K562 (cell line): ENCODE data around the gene MRM2. TPM values are rescaled to one million over a fixed set of nuclear protein-coding genes. Genes with fewer than 3 reads are reported as not detected.

ENCODE experiments used
- CHD2 ChIP-seq: IDR thresholded peaks from 2 replicates; pipeline ENCODE4 v1.6.1; 2011; ENCODE audit warnings: low read depth, low read length
- ZBTB5 ChIP-seq: fragments of 450-650 bp; IDR thresholded peaks from 2 replicates; pipeline ENCODE4 v1.6.1; 2017; ENCODE audit warnings: antibody characterized with exemption
- ZNF121 ChIP-seq: sonication (generic); formaldehyde crosslinking; conservative IDR thresholded peaks from 2 replicates; pipeline ENCODE4 v1.8.0; 2022; ENCODE audit warnings: missing genetic modification reagents
- ZNF224 ChIP-seq: sonication (generic); formaldehyde crosslinking; IDR thresholded peaks from 2 replicates; pipeline ENCODE4 v1.8.0; 2022; ENCODE audit warnings: mild to moderate bottlenecking, missing genetic modification reagents
- polyA plus RNA-seq, 8 experiments: library from polyadenylated mRNA; depleted of rRNA in 4 of 8; stranded (reverse) in 5 of 8; unstranded in 3 of 8; fragments of >200 nt; fragmentation: Nextera tagmentation in 2 of 8; fragmentation: Illumina TruSeq in 1 of 8; extraction: Ambion mirVana in 2 of 8; extraction: Trizol in 1 of 8; gene quantifications; 2 replicates each; pipeline versions ENCODE4 v1.2.1 to v1.2.3, GENCODE V29; 2011 to 2014; ENCODE audit warnings: inconsistent platforms in 1 of 8, missing spikeins in 1 of 8
- total RNA-seq, 7 experiments: library from RNA; depleted of rRNA in 6 of 7; stranded (reverse); fragments of >200 nt in 6 of 7; fragmentation: Illumina TruSeq in 2 of 7; extraction: Trizol in 2 of 7; gene quantifications; 2 replicates each; pipeline versions ENCODE4 v1.2.1 to v1.2.3, GENCODE V29; 2011 to 2021; ENCODE audit warnings: low replicate concordance in 1 of 7
- TF ChIP-seq, protein P1 (sequence below): fragments of 450-650 bp; IDR thresholded peaks from 2 replicates; pipeline ENCODE4 v1.6.1; 2016; ENCODE audit warnings: low read depth

The MRM2 gene
- total and polyA plus RNA-seq, 9 of the 15 experiments (the other 6 are each of a cell fraction or from before 2014, with no cell fraction given), result 32.4 to 116 (median 50.5) TPM

- TF ChIP-seq, protein P1, sequence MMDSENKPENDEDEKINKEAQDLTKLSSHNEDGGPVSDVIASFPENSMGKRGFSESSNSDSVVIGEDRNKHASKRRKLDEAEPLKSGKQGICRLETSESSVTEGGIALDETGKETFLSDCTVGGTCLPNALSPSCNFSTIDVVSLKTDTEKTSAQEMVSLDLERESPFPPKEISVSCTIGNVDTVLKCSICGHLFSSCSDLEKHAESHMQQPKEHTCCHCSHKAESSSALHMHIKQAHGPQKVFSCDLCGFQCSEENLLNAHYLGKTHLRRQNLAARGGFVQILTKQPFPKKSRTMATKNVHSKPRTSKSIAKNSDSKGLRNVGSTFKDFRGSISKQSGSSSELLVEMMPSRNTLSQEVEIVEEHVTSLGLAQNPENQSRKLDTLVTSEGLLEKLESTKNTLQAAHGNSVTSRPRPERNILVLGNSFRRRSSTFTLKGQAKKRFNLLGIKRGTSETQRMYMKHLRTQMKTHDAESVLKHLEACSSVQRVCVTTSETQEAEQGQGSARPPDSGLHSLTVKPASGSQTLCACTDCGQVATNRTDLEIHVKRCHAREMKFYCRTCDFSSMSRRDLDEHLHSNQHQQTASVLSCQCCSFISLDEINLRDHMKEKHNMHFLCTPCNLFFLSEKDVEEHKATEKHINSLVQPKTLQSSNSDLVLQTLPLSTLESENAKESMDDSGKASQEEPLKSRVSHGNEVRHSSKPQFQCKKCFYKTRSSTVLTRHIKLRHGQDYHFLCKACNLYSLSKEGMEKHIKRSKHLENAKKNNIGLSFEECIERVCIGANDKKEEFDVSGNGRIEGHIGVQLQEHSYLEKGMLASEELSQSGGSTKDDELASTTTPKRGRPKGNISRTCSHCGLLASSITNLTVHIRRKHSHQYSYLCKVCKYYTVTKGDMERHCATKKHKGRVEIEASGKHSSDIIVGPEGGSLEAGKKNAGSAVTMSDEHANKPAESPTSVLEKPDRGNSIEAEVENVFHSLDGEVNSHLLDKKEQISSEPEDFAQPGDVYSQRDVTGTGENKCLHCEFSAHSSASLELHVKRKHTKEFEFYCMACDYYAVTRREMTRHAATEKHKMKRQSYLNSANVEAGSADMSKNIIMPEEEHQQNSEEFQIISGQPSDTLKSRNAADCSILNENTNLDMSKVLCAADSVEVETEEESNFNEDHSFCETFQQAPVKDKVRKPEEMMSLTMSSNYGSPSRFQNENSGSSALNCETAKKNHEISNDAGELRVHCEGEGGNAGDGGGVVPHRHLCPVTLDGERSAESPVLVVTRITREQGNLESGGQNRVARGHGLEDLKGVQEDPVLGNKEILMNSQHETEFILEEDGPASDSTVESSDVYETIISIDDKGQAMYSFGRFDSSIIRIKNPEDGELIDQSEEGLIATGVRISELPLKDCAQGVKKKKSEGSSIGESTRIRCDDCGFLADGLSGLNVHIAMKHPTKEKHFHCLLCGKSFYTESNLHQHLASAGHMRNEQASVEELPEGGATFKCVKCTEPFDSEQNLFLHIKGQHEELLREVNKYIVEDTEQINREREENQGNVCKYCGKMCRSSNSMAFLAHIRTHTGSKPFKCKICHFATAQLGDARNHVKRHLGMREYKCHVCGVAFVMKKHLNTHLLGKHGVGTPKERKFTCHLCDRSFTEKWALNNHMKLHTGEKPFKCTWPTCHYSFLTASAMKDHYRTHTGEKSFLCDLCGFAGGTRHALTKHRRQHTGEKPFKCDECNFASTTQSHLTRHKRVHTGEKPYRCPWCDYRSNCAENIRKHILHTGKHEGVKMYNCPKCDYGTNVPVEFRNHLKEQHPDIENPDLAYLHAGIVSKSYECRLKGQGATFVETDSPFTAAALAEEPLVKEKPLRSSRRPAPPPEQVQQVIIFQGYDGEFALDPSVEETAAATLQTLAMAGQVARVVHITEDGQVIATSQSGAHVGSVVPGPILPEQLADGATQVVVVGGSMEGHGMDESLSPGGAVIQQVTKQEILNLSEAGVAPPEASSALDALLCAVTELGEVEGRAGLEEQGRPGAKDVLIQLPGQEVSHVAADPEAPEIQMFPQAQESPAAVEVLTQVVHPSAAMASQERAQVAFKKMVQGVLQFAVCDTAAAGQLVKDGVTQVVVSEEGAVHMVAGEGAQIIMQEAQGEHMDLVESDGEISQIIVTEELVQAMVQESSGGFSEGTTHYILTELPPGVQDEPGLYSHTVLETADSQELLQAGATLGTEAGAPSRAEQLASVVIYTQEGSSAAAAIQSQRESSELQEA, result no peak
- no peak for TF ChIP-seq ZNF121 (CRISPR knock-in tag)
- TF ChIP-seq CHD2, result no peak
- TF ChIP-seq ZNF224 (CRISPR knock-in tag), result no peak
- TF ChIP-seq ZBTB5, result no peak
- TF ChIP-seq, all 486 proteins: peak for 0
Observed at GRCh38 chr7:2197436-2198155, 44.4 kb downstream of the MRM2 start (continued).
